ENCODE results near the gene KLK8.

Gene KLK8

DNA sequence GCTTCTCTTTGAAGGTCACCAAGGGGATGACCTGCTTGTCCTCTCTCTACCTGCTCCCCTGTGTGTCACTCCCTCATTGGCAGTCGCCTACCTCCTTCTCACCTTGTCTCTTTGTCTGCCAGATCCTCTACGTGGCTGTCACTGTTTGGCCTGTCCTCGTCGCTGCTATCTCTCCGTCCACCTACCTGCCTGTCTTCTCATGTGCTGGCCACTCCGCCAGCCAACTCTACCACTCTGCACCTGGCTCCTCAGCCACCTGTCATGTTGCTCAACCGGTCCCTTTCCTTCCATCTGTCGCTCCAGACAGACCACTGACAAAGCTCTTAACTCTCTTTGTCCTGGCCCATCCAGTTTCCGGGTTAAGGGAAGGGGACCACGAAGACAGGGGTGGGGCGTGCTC lies 33.3 kb upstream of the KLK8 start, which contains the start of gene KLK12:
Gene KLK12 (minus strand): TSS at position 299 of the 400 bp plus-strand sequence. CDS start 381 bp downstream, outside the sequence.
- H3K27ac ChIP-seq: no peak within 1 kb of the TSS
- ChIA-PET POLR2A (ENCODE audit: low non-redundant PET) (no interaction called here), CTCF (interaction anchor here (0.6 to 1.1 kb wide), 2 partner anchors 14 to 130 kb away, joined by 3 read pairs; no protein-coding TSS in a partner anchor)
- TF ChIP-seq, protein P1, sequence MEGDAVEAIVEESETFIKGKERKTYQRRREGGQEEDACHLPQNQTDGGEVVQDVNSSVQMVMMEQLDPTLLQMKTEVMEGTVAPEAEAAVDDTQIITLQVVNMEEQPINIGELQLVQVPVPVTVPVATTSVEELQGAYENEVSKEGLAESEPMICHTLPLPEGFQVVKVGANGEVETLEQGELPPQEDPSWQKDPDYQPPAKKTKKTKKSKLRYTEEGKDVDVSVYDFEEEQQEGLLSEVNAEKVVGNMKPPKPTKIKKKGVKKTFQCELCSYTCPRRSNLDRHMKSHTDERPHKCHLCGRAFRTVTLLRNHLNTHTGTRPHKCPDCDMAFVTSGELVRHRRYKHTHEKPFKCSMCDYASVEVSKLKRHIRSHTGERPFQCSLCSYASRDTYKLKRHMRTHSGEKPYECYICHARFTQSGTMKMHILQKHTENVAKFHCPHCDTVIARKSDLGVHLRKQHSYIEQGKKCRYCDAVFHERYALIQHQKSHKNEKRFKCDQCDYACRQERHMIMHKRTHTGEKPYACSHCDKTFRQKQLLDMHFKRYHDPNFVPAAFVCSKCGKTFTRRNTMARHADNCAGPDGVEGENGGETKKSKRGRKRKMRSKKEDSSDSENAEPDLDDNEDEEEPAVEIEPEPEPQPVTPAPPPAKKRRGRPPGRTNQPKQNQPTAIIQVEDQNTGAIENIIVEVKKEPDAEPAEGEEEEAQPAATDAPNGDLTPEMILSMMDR (conservative IDR thresholded peaks at IDR 0.05; ENCODE audit: low read depth): no peak
- no peak for DNase-seq (ENCODE audit: low spot score)

DNA sequence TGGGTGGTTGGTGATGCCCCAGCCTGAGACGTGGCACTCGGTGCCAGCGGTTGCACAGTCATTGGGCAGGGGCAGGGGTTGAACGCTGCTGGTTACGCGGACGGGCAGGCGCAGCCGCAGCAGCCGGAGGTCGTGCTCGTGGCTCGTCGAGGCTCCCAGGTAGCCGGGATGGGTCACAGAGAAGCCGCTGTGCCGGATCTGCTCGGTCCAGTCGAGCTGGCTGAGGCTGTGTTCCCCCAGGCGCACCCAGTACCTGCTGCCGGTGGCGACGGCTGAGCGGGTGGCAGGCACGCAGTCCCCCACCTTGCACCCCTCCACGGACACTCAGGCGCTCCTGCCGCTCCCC lies 30.4 kb upstream of the KLK8 start:
- ChIA-PET POLR2A (ENCODE audit: low non-redundant PET) (no interaction called here), CTCF (no interaction called here)
- no peak overlapping the region for H3K27ac ChIP-seq
- TF ChIP-seq, protein P1 (conservative IDR thresholded peaks at IDR 0.05; ENCODE audit: low read depth): no peak
- no peak for DNase-seq (ENCODE audit: low spot score)

DNA sequence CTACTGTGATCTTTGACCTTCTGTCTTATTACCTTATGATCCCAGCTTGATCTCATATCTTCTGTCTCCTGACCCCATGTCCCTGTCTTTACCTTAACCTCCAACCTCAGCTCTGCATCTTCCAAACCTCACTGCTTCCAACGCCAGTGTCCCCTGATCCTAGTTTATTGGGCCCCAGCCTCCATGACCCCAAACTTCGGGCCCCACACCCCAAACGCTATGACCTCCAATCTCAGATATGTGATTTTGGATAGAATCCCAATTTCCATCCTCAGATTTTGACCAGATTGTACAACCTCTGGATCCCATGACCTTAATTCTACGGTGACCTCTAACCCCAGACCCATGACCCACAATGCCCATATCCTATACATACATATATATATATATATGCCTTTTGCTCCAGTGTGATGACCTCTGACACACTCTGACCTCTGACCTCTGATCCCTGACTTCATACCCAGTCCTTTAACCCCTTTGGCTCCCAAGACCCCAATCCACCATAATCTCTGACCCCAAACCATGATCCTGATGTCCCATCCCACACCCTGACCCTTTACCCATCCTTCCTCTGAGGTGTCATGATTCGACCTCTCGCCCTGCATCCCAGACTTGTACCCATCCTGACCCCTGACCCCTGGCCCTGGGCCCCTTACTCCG lies 29.9 kb upstream of the KLK8 start:
- TF ChIP-seq, protein P1 (conservative IDR thresholded peaks at IDR 0.05; ENCODE audit: low read depth): no peak
- CTCF ChIA-PET: no interaction called here
- DNase-seq (ENCODE audit: low spot score): no peak
- POLR2A ChIA-PET (ENCODE audit: low non-redundant PET): no interaction called here
- H3K27ac ChIP-seq: no peak overlapping the region

DNA sequence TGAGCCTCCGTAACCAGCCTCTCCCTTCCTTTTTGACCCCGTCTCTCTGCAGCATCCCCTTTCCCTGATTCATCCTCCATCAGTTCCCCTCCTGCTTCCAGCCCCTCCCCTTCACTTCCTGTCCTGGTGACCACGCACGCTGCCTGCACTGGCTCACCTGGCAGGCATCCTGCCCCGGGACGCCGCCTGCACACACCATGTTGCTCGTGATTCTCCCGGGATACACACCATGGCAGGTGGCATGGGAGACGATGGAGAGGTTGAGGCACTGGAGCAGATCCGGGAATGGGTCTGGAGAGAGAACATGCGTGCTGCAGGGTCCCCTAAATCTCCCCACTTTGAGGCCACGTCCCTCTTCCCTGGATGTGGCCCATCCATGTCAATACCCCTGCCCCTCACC lies 29.2 kb upstream of the KLK8 start:
- TF ChIP-seq, protein P1 (conservative IDR thresholded peaks at IDR 0.05; ENCODE audit: low read depth): no peak
- no peak overlapping the region for H3K27ac ChIP-seq
- DNase-seq (ENCODE audit: low spot score): no peak
- CTCF ChIA-PET: no interaction called here
- POLR2A ChIA-PET (ENCODE audit: low non-redundant PET): no interaction called here

DNA sequence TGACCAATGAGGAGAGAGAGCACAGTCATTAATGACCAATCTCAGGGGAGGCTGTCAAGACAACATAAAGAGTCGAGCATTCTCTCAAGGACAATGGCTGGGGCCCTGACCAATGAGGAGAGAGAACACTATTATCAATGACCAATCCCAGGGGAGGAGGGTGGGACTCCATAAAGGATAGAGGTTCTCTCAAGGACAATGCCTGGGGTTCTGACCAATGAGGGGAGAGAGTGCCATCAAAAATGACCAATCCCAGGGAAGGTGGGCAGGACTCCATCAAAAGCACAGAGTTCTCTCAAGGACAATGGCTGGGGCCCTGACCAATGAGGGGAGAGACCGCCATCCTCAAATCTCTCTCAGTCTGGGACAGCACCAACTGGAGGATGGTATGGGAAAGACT lies 28.3 kb upstream of the KLK8 start:
- CTCF ChIA-PET: no interaction called here
- POLR2A ChIA-PET (ENCODE audit: low non-redundant PET): no interaction called here
- H3K27ac ChIP-seq: no peak overlapping the region
- TF ChIP-seq, protein P1 (conservative IDR thresholded peaks at IDR 0.05; ENCODE audit: low read depth): no peak
- no peak for DNase-seq (ENCODE audit: low spot score)

DNA sequence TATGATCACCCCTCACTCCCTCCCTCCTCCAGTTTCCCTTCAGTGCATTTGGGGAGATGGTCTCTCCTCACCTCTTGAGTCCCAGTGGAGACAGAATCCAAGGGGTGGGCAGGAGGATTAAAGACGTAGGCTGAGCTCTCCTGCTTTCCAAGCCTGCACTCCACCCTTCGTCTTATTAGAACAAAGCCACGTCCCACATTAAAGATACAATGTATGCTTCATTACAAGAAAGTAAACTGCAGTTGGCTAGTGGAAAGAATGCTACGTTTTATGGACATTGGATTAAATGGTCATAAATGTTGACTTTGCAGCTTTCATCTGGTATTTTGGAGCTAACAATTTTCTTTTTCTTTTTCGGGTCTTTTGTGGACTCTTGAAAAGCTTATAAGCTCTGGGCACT lies 26.5 kb upstream of the KLK8 start:
- DNase-seq (ENCODE audit: low spot score): no peak
- H3K27ac ChIP-seq: no peak overlapping the region
- TF ChIP-seq, protein P1 (conservative IDR thresholded peaks at IDR 0.05; ENCODE audit: low read depth): no peak
- ChIA-PET CTCF (interaction anchor here (0.6 kb wide), 1 partner anchor 66 kb away, joined by 3 read pairs; no protein-coding TSS in a partner anchor), POLR2A (ENCODE audit: low non-redundant PET) (no interaction called here)
